K562 (cell line): ENCODE results near the gene GATAD1. TPM values are rescaled to one million over a fixed set of nuclear protein-coding genes. Genes with fewer than 3 reads are reported as not detected.

Source experiments
- ATAC-seq: fragments of 200-7000 bp; cut with Tn5 transposase; 3 replicates; pipeline ENCODE4 v1.9.1; 2020; ENCODE audit warnings: moderate library complexity
- BruUV-seq: library from RNA; stranded (reverse); fragments of 400-500 nt; replicated peaks from 2 replicates; lab custom pipeline; 2021; lab: Mats Ljungman, UMichigan
- CTCF ChIA-PET: fragments of 300-600 bp; formaldehyde crosslinking; extraction: SDS; loops from one replicate; lab custom pipeline; 2021; ENCODE audit warnings: low intra/inter-chr PET ratio; lab: Yijun Ruan, JAX
- POLR2A ChIA-PET: fragments of 300-600, 350-650 bp; sonication (Branson Sonifier 250); formaldehyde crosslinking; extraction: SDS; loops from one replicate; lab custom pipeline; 2021; ENCODE audit warnings: antibody characterized with exemption, inconsistent platforms; lab: Yijun Ruan, JAX
- DNase-seq, 4 experiments: peaks; one replicate each; pipeline versions ENCODE4 v3.0.0 to v3.0.0-alpha.2; 2011 to 2018; ENCODE audit warnings: low spot score in 3 of 4, mixed read lengths in 3 of 4; ENCODE audit errors: extremely low read depth in 1 of 4
- FAIRE-seq: peaks from 2 replicates; lab custom pipeline; 2011; peaks lifted over from hg19 to GRCh38; lab: Jason Lieb, UNC
- H2AFZ ChIP-seq: 2 replicates; pipeline ENCODE4 v1.6.0; 2011; ENCODE audit warnings: low read depth, low read length, control low read depth, inconsistent platforms
- H3K27ac ChIP-seq: fragments of 200-600 bp; 3 replicates; pipeline ENCODE4 v1.8.0; 2011; ENCODE audit warnings: low read depth, mild to moderate bottlenecking, control low read depth, inconsistent platforms, low read length, moderate library complexity, mixed read lengths; ENCODE audit errors: extremely low read depth
- H3K27me3 ChIP-seq, 2 experiments: fragments of 300-600 bp in 1 of 2; 2 replicates in 1 of 2; 3 replicates in 1 of 2; pipeline versions ENCODE4 v1.6.0 to v1.8.0; 2011; ENCODE audit warnings: inconsistent platforms in 2 of 2, low read length in 2 of 2, mild to moderate bottlenecking in 1 of 2, mixed read lengths in 1 of 2, moderate library complexity in 1 of 2; ENCODE audit not compliant: control insufficient read depth in 2 of 2, insufficient read depth in 2 of 2
- H3K36me3 ChIP-seq: fragments of 300-600 bp; 3 replicates; pipeline ENCODE4 v1.8.0; 2011; ENCODE audit warnings: mild to moderate bottlenecking, low read length, inconsistent platforms; ENCODE audit not compliant: control insufficient read depth, insufficient read depth
- H3K4me1 ChIP-seq, 2 experiments: fragments of 200-600 bp in 1 of 2; replicated peaks in 1 of 2; 2 replicates in 1 of 2; 3 replicates in 1 of 2; pipeline versions ENCODE4 v1.5.1 to v1.8.0; 2011; ENCODE audit warnings: inconsistent platforms in 2 of 2, low read length in 2 of 2, mild to moderate bottlenecking in 1 of 2, mixed read lengths in 1 of 2, moderate library complexity in 1 of 2; ENCODE audit not compliant: control insufficient read depth in 2 of 2, insufficient read depth in 2 of 2
- H3K4me2 ChIP-seq: 2 replicates; pipeline ENCODE4 v1.6.1; 2011; ENCODE audit warnings: low read length, control low read depth, inconsistent platforms, mixed read lengths; ENCODE audit not compliant: insufficient read depth
- H3K4me3 ChIP-seq: fragments of 200-600 bp; sonication (generic), shearing (Covaris generic); 2 replicates; pipeline ENCODE4 v1.5.1; 2016; ENCODE audit warnings: control low read depth, inconsistent platforms
- H3K79me2 ChIP-seq: fragments of 200-600 bp; 3 replicates; pipeline ENCODE4 v1.8.0; 2011; ENCODE audit warnings: low read length, inconsistent platforms; ENCODE audit not compliant: control insufficient read depth, insufficient read depth
- H3K9ac ChIP-seq, 2 experiments: 2 replicates each; pipeline versions ENCODE4 v1.6.0 to v1.6.1; 2011; ENCODE audit warnings: low read depth in 2 of 2, low read length in 2 of 2, control low read depth in 1 of 2, inconsistent platforms in 1 of 2, mild to moderate bottlenecking in 1 of 2, mixed read lengths in 1 of 2; ENCODE audit not compliant: insufficient read depth in 1 of 2
- H3K9me1 ChIP-seq: one replicate; pipeline ENCODE4 v1.6.0; 2011; ENCODE audit warnings: inconsistent platforms, mild to moderate bottlenecking, low read length, moderate library complexity; ENCODE audit not compliant: control insufficient read depth, insufficient read depth
- H3K9me3 ChIP-seq: replicated peaks from 2 replicates; pipeline ENCODE4 v1.5.1; 2011; ENCODE audit warnings: low read depth, low read length, inconsistent platforms; ENCODE audit not compliant: control insufficient read depth, insufficient read depth
- H4K20me1 ChIP-seq: replicated peaks from 2 replicates; pipeline ENCODE4 v1.6.1; 2011; ENCODE audit warnings: low read length, inconsistent platforms, mixed read lengths; ENCODE audit not compliant: control insufficient read depth, insufficient read depth
- ARHGAP35 ChIP-seq: fragments of 450-650 bp; IDR thresholded peaks from 2 replicates; pipeline ENCODE4 v1.6.1; 2018; ENCODE audit not compliant: partially characterized antibody
- BHLHE40 ChIP-seq: IDR thresholded peaks from 2 replicates; pipeline ENCODE4 v1.6.1; 2011; ENCODE audit warnings: low read length, improper control_type of control experiment
- COPS2 ChIP-seq: fragments of 450-650 bp; conservative IDR thresholded peaks from 2 replicates; pipeline ENCODE4 v1.6.1; 2016; ENCODE audit warnings: mild to moderate bottlenecking, moderate library complexity
- HDAC8 ChIP-seq: fragments of 450-650 bp; IDR thresholded peaks from 2 replicates; pipeline ENCODE4 v1.6.1; 2016; ENCODE audit warnings: mild to moderate bottlenecking, missing genetic modification characterization, moderate library complexity, missing compliant biosample characterization
- HNRNPLL ChIP-seq: fragments of 200-400 bp; formaldehyde crosslinking; IDR thresholded peaks from 2 replicates; pipeline ENCODE4 v1.6.1; 2017; ENCODE audit warnings: low read length, low read depth, mild to moderate bottlenecking; ENCODE audit not compliant: poor library complexity, severe bottlenecking
- KLF6 ChIP-seq: fragments of 250-450 bp; sonication (Bioruptor Pico); IDR thresholded peaks from 2 replicates; pipeline ENCODE4 v1.4.0; 2020; ENCODE audit warnings: mild to moderate bottlenecking, moderate library complexity, borderline replicate concordance
- NFE2L1 ChIP-seq: fragments of 450-650 bp; IDR thresholded peaks from 2 replicates; pipeline ENCODE4 v1.6.1; 2016; ENCODE audit warnings: missing genetic modification characterization, low read depth, mild to moderate bottlenecking, missing compliant biosample characterization, moderate library complexity, borderline replicate concordance
- PTBP1 ChIP-seq: fragments of 200-400 bp; formaldehyde crosslinking; IDR thresholded peaks from 2 replicates; pipeline ENCODE4 v1.6.1; 2017; ENCODE audit warnings: low read depth, low read length
- PTTG1 ChIP-seq: fragments of 450-650 bp; IDR thresholded peaks from 2 replicates; pipeline ENCODE4 v1.6.1; 2016; ENCODE audit warnings: low read depth, mild to moderate bottlenecking, missing genetic modification characterization, missing compliant biosample characterization
- SIN3A ChIP-seq, 2 experiments: fragments of 150-350 bp in 1 of 2; IDR thresholded peaks; 2 replicates each; pipeline ENCODE4 v1.6.1; 2011 to 2016; ENCODE audit warnings: borderline replicate concordance in 2 of 2, low read depth in 2 of 2, low read length in 2 of 2, mild to moderate bottlenecking in 2 of 2, moderate library complexity in 2 of 2; ENCODE audit not compliant: control insufficient read depth in 1 of 2
- STAG1 ChIP-seq: sonication (generic); formaldehyde crosslinking; IDR thresholded peaks from 2 replicates; pipeline ENCODE4 v1.5.0; 2020; ENCODE audit warnings: missing genetic modification reagents, borderline replicate concordance
- XRCC3 ChIP-seq: fragments of 450-650 bp; IDR thresholded peaks from 2 replicates; pipeline ENCODE4 v1.6.1; 2017; ENCODE audit warnings: mild to moderate bottlenecking, moderate library complexity
- ZC3H11A ChIP-seq: IDR thresholded peaks from 2 replicates; pipeline ENCODE4 v1.6.1; 2012; ENCODE audit warnings: low read depth, low read length, improper control_type of control experiment
- ZNF586 ChIP-seq: fragments of 450-650 bp; formaldehyde crosslinking; conservative IDR thresholded peaks from 2 replicates; pipeline ENCODE4 v1.4.0; 2020; ENCODE audit warnings: mild to moderate bottlenecking, moderate library complexity
- WGBS: fragments of 100-300 bp; shearing (Covaris generic); methylation state at CpG from one replicate; pipeline ENCODE4 v1.1.6; 2016; ENCODE audit warnings: low coverage, mixed read lengths; ENCODE audit not compliant: insufficient coverage; ENCODE audit errors: missing lambda C conversion rate; 5-methylcytosine and 5-hydroxymethylcytosine counted together
- in situ Hi-C: fragments of 300-500 bp; cut with MboI; formaldehyde crosslinking; loops from 4 replicates; pipeline ENCODE4 v1.15.0; 2018; ENCODE audit warnings: inconsistent platforms, mixed read lengths
- intact Hi-C: fragments of 100-400 bp; cut with micrococcal nuclease; formaldehyde crosslinking; loops from 2 replicates; pipeline ENCODE4 v1.14.2; 2022
- polyA plus RNA-seq, 8 experiments: library from polyadenylated mRNA; depleted of rRNA in 4 of 8; stranded (reverse) in 5 of 8; unstranded in 3 of 8; fragments of >200 nt; fragmentation: Nextera tagmentation in 2 of 8; fragmentation: Illumina TruSeq in 1 of 8; extraction: Ambion mirVana in 2 of 8; extraction: Trizol in 1 of 8; gene quantifications; 2 replicates each; pipeline versions ENCODE4 v1.2.1 to v1.2.3, GENCODE V29; 2011 to 2014; ENCODE audit warnings: inconsistent platforms in 1 of 8, missing spikeins in 1 of 8
- total RNA-seq, 7 experiments: library from RNA; depleted of rRNA in 6 of 7; stranded (reverse); fragments of >200 nt in 6 of 7; fragmentation: Illumina TruSeq in 2 of 7; extraction: Trizol in 2 of 7; gene quantifications; 2 replicates each; pipeline versions ENCODE4 v1.2.1 to v1.2.3, GENCODE V29; 2011 to 2021; ENCODE audit warnings: low replicate concordance in 1 of 7
- TF ChIP-seq, protein P1 (sequence below): fragments of 250-450 bp; sonication (Bioruptor Pico); IDR thresholded peaks from 2 replicates; pipeline ENCODE4 v1.4.0; 2020; ENCODE audit warnings: mild to moderate bottlenecking

Gene GATAD1
- total and polyA plus RNA-seq, 9 of the 15 experiments (the other 6 are each of a cell fraction or from before 2014, with no cell fraction given), result 9.3 to 67.7 (median 34.3) TPM

GRCh38 chr7:92412745-92413144 is 34.5 kb upstream of the GATAD1 start:
- in situ Hi-C loops, result no loop called here

DNA sequence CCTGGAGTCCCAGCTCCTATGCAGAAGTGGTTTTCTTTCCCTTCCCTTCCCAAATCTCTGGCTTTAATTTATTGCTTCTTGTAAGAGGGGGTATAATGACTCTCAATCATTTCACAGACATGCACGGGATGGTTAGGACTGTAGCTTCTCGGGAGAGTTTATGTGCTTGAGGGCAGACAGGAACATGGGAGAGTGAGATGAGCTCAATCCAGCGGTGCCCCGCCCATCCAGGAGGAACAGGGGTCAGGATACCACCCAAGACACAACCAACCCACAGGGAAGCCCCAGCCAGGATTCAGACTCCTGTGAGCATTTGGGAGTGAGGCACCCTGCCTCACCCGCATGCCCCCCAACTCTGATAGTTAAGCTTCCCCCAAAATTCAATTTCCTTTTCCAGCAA is 33.7 kb upstream of the GATAD1 start:
- no peaks in the 10 kb centered on the region for H3K79me2 ChIP-seq
- WGBS, result 16% methylated on average over 5 of the region's 5 CpGs
- ATAC-seq, result no peak
- H3K4me2 ChIP-seq, result no peak overlapping the region
- H4K20me1 ChIP-seq, result no peaks in the 10 kb centered on the region
- TF ChIP-seq COPS2 (no peak), HNRNPLL (no peak), XRCC3 (no peak), STAG1 (CRISPR knock-in tag) (no peak), NFE2L1 (tag) (no peak), HDAC8 (no peak), KLF6 (CRISPR knock-in tag) (no peak), ARHGAP35 (no peak), PTTG1 (tag) (no peak), SIN3A (IDR thresholded peaks at IDR 0.05; ENCODE audit: borderline replicate concordance in 2 of 2, control insufficient read depth in 1 of 2, low read depth in 2 of 2, low read length in 2 of 2) (no peak)
- TF ChIP-seq, protein P1, sequence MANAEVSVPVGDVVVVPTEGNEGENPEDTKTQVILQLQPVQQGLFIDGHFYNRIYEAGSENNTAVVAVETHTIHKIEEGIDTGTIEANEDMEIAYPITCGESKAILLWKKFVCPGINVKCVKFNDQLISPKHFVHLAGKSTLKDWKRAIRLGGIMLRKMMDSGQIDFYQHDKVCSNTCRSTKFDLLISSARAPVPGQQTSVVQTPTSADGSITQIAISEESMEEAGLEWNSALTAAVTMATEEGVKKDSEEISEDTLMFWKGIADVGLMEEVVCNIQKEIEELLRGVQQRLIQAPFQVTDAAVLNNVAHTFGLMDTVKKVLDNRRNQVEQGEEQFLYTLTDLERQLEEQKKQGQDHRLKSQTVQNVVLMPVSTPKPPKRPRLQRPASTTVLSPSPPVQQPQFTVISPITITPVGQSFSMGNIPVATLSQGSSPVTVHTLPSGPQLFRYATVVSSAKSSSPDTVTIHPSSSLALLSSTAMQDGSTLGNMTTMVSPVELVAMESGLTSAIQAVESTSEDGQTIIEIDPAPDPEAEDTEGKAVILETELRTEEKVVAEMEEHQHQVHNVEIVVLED, result no peak
- intact Hi-C loops (loop anchor here (10.0 kb wide), 1 partner anchor 469 kb away; the partner anchor contains the start of gene AKAP9), in situ Hi-C loops (no loop called here)
- no peak overlapping the region for H2AFZ ChIP-seq
- H3K36me3 ChIP-seq, result no peaks in the 10 kb centered on the region
- FAIRE-seq, result no peak
- no peak overlapping the region for H3K9ac ChIP-seq
- no peaks in the 10 kb centered on the region for H3K4me1 ChIP-seq
- no TSS peak for BruUV-seq
- no peaks in the 10 kb centered on the region for H3K9me1 ChIP-seq
- H3K27me3 ChIP-seq, result no peaks in the 10 kb centered on the region
- H3K4me3 ChIP-seq, result no peak overlapping the region
- no peak overlapping the region for H3K27ac ChIP-seq
- ChIA-PET CTCF (no interaction called here), POLR2A (interaction anchor here (0.6 to 1.6 kb wide), 7 partner anchors 8 to 236 kb away, joined by 3 to 8 read pairs (median 4); no protein-coding TSS in a partner anchor)
- H3K9me3 ChIP-seq, result no peaks in the 10 kb centered on the region
- no peak for DNase-seq

More at GRCh38 chr7:92412745-92413144, 34.5 kb upstream of the GATAD1 start:
- Histone ChIP-seq H2AFZ (peak overlapping the region; percentile 56; the same call in 1 of the 2 replicates), H3K4me3 (no peak overlapping the region), H3K27me3 (no peaks in the 10 kb centered on the region), H3K4me1 (no peaks in the 10 kb centered on the region), H3K4me2 (no peak overlapping the region), H3K36me3 (no peaks in the 10 kb centered on the region), H3K9ac (no peak overlapping the region), H3K9me3 (no peaks in the 10 kb centered on the region), H4K20me1 (no peaks in the 10 kb centered on the region), H3K9me1 (no peaks in the 10 kb centered on the region), H3K27ac (no peak overlapping the region), H3K79me2 (no peaks in the 10 kb centered on the region)
- FAIRE-seq (no peak), ATAC-seq (peak; percentile 41; the same call in 2 of the 3 replicates), DNase-seq (no peak)
- WGBS, result 21% methylated on average over 11 of the region's 11 CpGs
- POLR2A ChIA-PET, result interaction anchor here (1.0 to 1.6 kb wide), 6 partner anchors 9 to 26 kb away, joined by 3 to 8 read pairs (median 4); no protein-coding TSS in a partner anchor
- intact Hi-C loops, result loop anchor here (10.0 kb wide), 1 partner anchor 468 kb away; the partner anchor contains the start of gene AKAP9
- TF ChIP-seq ZNF586, result no peak
- TF ChIP-seq BHLHE40, result peak; percentile 42
- TF ChIP-seq PTBP1, result no peak
- TF ChIP-seq ZC3H11A, result no peak
- CTCF ChIA-PET, result no interaction called here
- BruUV-seq, result no TSS peak
